ENCODE measurements around the gene ZCCHC8.
"Not testable (repeated sequence)": the region's sequence is repeated elsewhere in the genome, so short reads cannot be mapped to it uniquely, and the experiment has no call there.

ZCCHC8 gene

GRCh38 chr12:122506393-122506938 lies 5.7 kb upstream of the ZCCHC8 start:
- no peak for DNase-seq

- DNase-seq, result no peak
Observed at GRCh38 chr12:122505419-122506051, 4.8 kb upstream of the ZCCHC8 start.

GRCh38 chr12:122503783-122504590 lies 3.3 kb upstream of the ZCCHC8 start:
- no peak for DNase-seq

- DNase-seq, result no peak
Observed at GRCh38 chr12:122503147-122503751, 2.5 kb upstream of the ZCCHC8 start.

- no peak for DNase-seq
Observed at GRCh38 chr12:122501489-122501989, 807 bp upstream of the ZCCHC8 start.

GRCh38 chr12:122499991-122500684 lies 594 bp downstream of the ZCCHC8 start:
- DNase-seq, result peak in 4 of 5 donors; percentile 15 to 63 (median 22)

- no peak for DNase-seq
Observed at GRCh38 chr12:122495258-122495657, 5.5 kb downstream of the ZCCHC8 start.

GRCh38 chr12:122493222-122493621 lies 7.5 kb downstream of the ZCCHC8 start:
- not testable (repeated sequence) for DNase-seq

GRCh38 chr12:122491991-122492390 lies 8.7 kb downstream of the ZCCHC8 start:
- DNase-seq, result no peak

- no peak for DNase-seq
Observed at GRCh38 chr12:122489038-122489437, 11.7 kb downstream of the ZCCHC8 start.

- not testable (repeated sequence) for DNase-seq
Observed at GRCh38 chr12:122487807-122488206, 12.9 kb downstream of the ZCCHC8 start.

GRCh38 chr12:122486805-122487426 lies 13.8 kb downstream of the ZCCHC8 start:
- no peak for DNase-seq

GRCh38 chr12:122486360-122486759 lies 14.4 kb downstream of the ZCCHC8 start:
- not testable (repeated sequence) for DNase-seq

GRCh38 chr12:122484385-122484784 lies 16.3 kb downstream of the ZCCHC8 start:
- DNase-seq, result not testable (repeated sequence)

GRCh38 chr12:122483969-122484368 lies 16.8 kb downstream of the ZCCHC8 start:
- no peak for DNase-seq

GRCh38 chr12:122481861-122482260 lies 18.9 kb downstream of the ZCCHC8 start:
- no peak for DNase-seq

GRCh38 chr12:122480753-122481152 lies 20.0 kb downstream of the ZCCHC8 start:
- no peak for DNase-seq

- no peak for DNase-seq
Observed at GRCh38 chr12:122474324-122474716, 26.4 kb downstream of the ZCCHC8 start.

- no peak for DNase-seq
Observed at GRCh38 chr12:122473543-122474323, 27.0 kb downstream of the ZCCHC8 start.

- peak in 1 of 5 donors; percentile 43 for DNase-seq
Observed at GRCh38 chr12:122471324-122472226, 29.2 kb downstream of the ZCCHC8 start.

Data from T-helper 1 cell (primary cell).